ENCODE measurements around the gene CFAP300. TPM values are rescaled to one million over a fixed set of nuclear protein-coding genes. Genes with fewer than 3 reads are reported as not detected.

The CFAP300 gene
- under 1 TPM in 1 of 2 donors, not detected in 1; 0.52 TPM for total RNA-seq

DNA sequence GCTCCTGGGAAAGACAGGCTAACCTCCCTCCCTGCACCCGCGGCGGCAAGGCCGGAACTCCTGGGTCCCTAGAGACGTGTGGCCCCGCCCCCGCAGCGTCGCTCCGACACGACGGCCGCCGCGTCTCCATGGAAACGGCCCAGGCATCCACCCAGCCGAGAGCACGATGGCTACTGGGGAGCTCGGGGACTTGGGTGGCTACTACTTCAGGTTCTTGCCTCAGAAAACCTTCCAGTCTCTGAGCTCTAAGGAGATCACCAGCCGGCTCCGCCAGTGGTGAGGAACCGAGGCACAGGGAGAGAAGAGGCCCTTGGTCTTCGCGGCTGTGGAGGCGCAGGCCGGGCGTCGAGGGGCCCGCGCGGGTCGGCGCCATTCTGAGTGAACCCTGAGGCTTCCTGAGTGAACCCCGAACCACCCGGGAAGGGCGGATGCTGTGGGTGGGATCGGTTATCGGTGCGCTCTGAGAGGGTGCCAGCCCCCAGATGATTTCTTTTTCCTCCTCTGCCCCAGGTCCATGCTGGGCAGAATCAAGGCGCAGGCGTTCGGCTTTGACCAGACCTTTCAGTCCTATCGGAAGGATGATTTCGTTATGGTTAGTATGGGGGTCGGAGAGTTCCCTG, at the start of gene CFAP300:
TSS of gene CFAP300 (plus strand) at position 133 of the 620 bp plus-strand sequence. CDS start at position 167, 34 bp downstream.
- no peaks in the 10 kb centered on the region for H3K36me3 ChIP-seq (replicated peaks in 1 of 2; ENCODE audit: insufficient read depth in 1 of 2, low read depth in 2 of 2)
- ATAC-seq (peak; percentile 87), DNase-seq (peak; percentile 71 to 78 (median 76))
- WGBS, 2 donors = 2 to 6% methylated on average over 11 to 45 of the region's 45 CpGs
- TF ChIP-seq POLR2A (IDR thresholded peaks at IDR 0.05) = no peak
- TF ChIP-seq, protein P1, sequence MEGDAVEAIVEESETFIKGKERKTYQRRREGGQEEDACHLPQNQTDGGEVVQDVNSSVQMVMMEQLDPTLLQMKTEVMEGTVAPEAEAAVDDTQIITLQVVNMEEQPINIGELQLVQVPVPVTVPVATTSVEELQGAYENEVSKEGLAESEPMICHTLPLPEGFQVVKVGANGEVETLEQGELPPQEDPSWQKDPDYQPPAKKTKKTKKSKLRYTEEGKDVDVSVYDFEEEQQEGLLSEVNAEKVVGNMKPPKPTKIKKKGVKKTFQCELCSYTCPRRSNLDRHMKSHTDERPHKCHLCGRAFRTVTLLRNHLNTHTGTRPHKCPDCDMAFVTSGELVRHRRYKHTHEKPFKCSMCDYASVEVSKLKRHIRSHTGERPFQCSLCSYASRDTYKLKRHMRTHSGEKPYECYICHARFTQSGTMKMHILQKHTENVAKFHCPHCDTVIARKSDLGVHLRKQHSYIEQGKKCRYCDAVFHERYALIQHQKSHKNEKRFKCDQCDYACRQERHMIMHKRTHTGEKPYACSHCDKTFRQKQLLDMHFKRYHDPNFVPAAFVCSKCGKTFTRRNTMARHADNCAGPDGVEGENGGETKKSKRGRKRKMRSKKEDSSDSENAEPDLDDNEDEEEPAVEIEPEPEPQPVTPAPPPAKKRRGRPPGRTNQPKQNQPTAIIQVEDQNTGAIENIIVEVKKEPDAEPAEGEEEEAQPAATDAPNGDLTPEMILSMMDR (IDR thresholded peaks at IDR 0.05) = no peak
- peaks cover 10% of the 10 kb centered on the region for H3K4me1 ChIP-seq
- peak within 1 kb of the TSS in 1 of 4 donors; percentile 44 for H3K27ac ChIP-seq
- intact Hi-C loops (cut with DNase I) = no loop called here
- no peaks in the 10 kb centered on the region for H3K27me3 ChIP-seq
- H3K9me3 ChIP-seq = no peaks in the 10 kb centered on the region
- peak within 1 kb of the TSS in 1 of 2 donors; percentile 37 for H3K4me3 ChIP-seq

DNA sequence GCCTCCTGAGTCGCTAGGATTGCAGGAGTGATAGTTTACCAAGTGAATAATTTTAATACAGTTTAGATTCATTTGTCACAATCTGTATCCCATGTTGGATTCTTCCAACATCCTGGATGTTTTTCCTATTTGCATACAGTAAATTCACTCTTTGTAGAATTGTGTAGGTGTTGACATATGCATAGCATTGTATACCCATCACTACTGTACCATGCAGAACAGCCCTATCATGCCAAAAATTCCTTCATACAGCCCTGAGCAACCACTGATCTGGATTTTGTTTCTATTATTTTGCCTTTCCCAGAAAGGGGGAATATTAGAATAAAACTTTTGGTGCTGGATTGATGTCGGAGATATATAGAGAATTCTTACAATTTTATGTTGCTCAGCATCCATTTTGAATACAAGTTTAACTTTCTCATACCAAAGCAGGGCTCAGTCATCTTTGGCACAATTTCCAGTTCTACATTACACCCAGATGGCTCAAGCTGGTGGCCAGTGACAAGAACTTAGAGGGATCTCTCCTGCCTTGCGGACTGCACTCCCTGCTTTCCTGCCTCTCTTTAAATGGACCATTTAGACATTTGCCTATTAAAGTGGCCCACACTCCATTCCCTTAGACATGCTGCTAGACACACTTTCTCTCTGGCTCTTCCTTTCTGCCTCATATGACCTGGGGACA, 45.4 kb upstream of the CFAP300 start:
- intact Hi-C loops (cut with DNase I) = no loop called here
- 83 to 87% methylated on average over 3 of the region's 3 CpGs for WGBS, 2 donors
- DNase-seq = no peak

GRCh38 chr11:102004220-102004619, 43.0 kb upstream of the CFAP300 start:
- no peak for DNase-seq
- Histone ChIP-seq H3K4me3 (no peak overlapping the region), H3K4me1 (no peaks in the 10 kb centered on the region), H3K27me3 (no peaks in the 10 kb centered on the region), H3K36me3 (replicated peaks in 1 of 2; ENCODE audit: insufficient read depth in 1 of 2, low read depth in 2 of 2) (no peaks in the 10 kb centered on the region), H3K9me3 (no peaks in the 10 kb centered on the region), H3K27ac (no peak overlapping the region)
- intact Hi-C loops (cut with DNase I) = no loop called here
- ATAC-seq = no peak
- TF ChIP-seq POLR2A (IDR thresholded peaks at IDR 0.05) = no peak
- TF ChIP-seq, protein P1 (IDR thresholded peaks at IDR 0.05) = no peak

More for the DNA sequence above, 45.4 kb upstream of the CFAP300 start:
- no peak for ATAC-seq
- Histone ChIP-seq H3K36me3 (replicated peaks in 1 of 2; ENCODE audit: insufficient read depth in 1 of 2, low read depth in 2 of 2) (no peaks in the 10 kb centered on the region), H3K9me3 (no peaks in the 10 kb centered on the region), H3K27me3 (no peaks in the 10 kb centered on the region), H3K4me3 (no peak overlapping the region), H3K4me1 (no peaks in the 10 kb centered on the region), H3K27ac (no peak overlapping the region)
- TF ChIP-seq, protein P1 (IDR thresholded peaks at IDR 0.05) = no peak
- TF ChIP-seq POLR2A (IDR thresholded peaks at IDR 0.05) = no peak

GRCh38 chr11:102005306-102005705, 41.9 kb upstream of the CFAP300 start:
- Histone ChIP-seq H3K27me3 (no peaks in the 10 kb centered on the region), H3K4me3 (no peak overlapping the region), H3K4me1 (no peaks in the 10 kb centered on the region), H3K36me3 (replicated peaks in 1 of 2; ENCODE audit: insufficient read depth in 1 of 2, low read depth in 2 of 2) (no peaks in the 10 kb centered on the region), H3K9me3 (no peaks in the 10 kb centered on the region), H3K27ac (no peak overlapping the region)
- TF ChIP-seq, protein P1 (IDR thresholded peaks at IDR 0.05) = no peak
- no peak for TF ChIP-seq POLR2A (IDR thresholded peaks at IDR 0.05)
- DNase-seq = no peak
- no peak for ATAC-seq
- 78 to 92% methylated on average over 4 of the region's 4 CpGs for WGBS, 2 donors
- intact Hi-C loops (cut with DNase I) = no loop called here

All from body of pancreas (tissue), 4 donors.